NOMO-1 (cell line): ENCODE data around the gene NPIPB9.
"Not testable (repeated sequence)": the region's sequence is repeated elsewhere in the genome, so short reads cannot be mapped to it uniquely, and the experiment has no call there.

Source experiments
- DNase-seq, 2 experiments: peaks; one replicate each; lab custom pipeline; 2025; ENCODE audit not compliant: unreplicated experiment in 2 of 2; lab: John Stamatoyannopoulos, UW

The NPIPB9 gene

DNA sequence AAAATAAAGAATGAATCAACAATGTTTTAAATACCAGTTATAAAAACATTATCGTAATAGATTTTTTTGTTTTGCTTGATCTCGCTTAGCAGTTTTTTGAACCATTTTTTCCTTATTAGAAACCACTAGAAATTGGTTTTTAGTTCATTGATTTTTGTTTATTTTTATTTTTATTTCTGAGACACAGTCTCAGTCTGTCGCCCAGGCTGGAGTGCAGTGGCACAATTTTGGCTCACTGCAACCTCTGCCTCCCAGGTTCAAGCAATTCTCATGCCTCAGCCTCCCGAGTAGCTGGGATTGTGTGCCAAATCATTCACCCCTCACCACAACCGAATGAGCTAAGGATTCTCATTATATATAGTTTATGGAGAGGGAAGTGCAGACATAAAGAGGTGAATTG lies at the start of gene NPIPB9:
Gene NPIPB9 (plus strand): TSS at position 301 of the 400 bp plus-strand sequence.
- DNase-seq, result not testable (repeated sequence)

DNA sequence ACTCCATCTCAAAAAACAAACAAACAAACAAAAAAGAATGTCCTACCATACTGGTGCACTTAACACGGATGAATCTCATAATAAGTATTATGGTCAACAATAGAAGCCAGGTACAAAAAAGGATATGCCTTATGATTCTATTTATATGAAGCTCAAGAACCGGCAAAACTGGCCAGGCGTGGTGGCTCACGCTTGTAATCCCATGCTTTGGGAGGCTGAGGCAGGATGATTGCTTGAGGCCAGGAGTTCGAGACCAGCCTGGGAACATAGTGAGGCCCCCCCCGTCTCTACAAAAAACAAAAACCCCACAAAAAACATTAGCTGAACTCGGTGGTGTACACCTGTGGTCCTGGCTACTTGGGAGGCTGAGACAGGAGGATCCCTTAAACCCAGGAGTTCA lies 47.3 kb upstream of the NPIPB9 start:
- DNase-seq, result not testable (repeated sequence)

DNA sequence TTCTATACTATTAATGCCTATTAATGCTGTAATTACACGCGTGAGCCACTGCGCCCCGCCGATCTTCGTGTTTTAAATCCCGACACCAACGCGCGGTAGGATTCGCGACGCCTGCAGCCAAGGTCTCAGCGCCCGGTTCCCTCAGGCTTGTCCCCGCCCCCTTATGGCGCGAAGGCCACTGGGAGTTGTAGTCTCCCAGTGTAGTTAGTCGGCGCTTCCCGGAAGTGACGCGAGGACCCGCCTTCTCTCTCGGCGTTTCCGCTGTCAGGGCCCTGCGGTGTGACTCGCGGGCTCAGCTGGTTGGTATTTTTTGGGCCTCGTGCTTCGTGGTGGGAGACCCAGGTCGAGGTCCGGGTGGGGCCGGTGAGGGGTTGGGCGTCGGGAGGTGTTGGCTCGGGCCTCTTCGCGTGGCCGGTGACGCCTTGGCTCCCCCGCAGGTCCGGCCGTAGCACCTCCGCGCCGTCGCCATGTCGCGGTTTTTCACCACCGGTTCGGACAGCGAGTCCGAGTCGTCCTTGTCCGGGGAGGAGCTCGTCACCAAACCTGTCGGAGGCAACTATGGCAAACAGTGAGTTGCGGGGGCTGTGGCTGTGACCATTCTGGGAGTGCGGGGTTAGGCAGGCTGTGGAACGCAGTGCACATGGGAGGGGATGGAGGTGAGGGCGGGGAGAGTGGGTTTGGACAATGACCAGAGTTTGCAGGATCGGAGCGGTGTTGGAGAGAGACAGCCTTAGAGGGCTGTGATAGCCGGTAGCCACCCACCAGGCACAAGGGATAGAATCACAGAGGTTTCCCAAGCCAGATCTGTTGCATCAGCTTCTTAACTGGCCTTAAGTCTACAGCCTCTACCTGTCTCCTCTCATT lies 40.1 kb upstream of the NPIPB9 start, which contains the start of gene EIF3C:
Gene EIF3C (plus strand): TSS at position 245 of the 864 bp plus-strand sequence. CDS start 223 bp downstream, at position 468.
- DNase-seq, result not testable (repeated sequence)

DNA sequence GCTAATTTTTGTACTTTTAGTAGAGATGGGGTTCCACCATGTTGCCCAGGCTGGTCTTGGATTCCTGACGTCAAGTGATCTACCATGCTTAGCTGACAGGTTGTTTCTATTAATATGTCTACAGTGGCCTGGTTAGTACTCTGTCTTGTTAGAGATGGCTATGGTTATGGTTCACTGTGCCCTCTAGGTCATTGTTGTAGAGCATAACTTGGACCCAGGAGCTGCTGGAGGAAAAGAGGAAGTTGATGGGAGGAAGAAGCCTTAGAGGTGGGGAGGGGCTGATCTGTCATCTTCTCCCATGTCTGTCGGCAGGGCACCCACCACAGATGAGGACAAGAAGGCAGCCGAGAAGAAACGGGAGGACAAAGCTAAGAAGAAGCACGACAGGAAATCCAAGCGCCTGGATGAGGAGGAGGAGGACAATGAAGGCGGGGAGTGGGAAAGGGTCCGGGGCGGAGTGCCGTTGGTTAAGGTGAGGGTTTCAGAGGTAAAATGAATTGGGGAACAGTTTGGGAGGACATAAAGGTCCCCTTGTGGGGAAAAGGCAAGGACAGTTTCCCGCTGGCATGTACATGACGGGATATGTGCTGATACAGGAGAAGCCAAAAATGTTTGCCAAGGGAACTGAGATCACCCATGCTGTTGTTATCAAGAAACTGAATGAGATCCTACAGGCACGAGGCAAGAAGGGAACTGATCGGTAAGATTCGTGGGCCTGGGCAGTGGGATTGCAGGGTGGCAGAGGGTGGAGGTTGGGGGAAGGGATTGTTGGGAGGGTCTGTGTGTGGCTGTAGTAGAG lies 28.5 kb upstream of the NPIPB9 start:
- not testable (repeated sequence) for DNase-seq

DNA sequence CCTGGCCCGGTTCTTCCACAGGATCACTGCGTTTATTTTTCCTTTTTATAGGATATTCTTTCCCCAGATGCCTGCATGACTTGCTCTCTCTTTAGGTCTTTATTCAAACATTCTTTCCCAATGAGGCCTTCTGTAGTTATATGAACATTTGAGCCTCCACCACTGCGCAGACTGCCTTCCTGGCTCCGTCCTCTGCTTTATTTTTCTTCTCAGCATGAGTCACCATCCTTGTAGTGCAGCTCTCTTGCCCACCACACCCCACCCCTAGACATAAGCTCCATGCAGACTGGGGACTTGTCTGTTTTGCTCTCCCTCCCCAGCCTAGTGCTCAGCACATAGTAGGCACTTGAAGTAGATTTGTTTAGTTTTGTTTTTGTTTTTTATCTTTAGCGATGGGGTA lies 20.3 kb upstream of the NPIPB9 start:
- not testable (repeated sequence) for DNase-seq

- DNase-seq, result not testable (repeated sequence)
These were observed 19.0 kb upstream of the NPIPB9 start for GRCh38 chr16:28732455-28733124.

- DNase-seq, result not testable (repeated sequence)
These were observed 11.8 kb upstream of the NPIPB9 start for GRCh38 chr16:28739787-28740186.

DNA sequence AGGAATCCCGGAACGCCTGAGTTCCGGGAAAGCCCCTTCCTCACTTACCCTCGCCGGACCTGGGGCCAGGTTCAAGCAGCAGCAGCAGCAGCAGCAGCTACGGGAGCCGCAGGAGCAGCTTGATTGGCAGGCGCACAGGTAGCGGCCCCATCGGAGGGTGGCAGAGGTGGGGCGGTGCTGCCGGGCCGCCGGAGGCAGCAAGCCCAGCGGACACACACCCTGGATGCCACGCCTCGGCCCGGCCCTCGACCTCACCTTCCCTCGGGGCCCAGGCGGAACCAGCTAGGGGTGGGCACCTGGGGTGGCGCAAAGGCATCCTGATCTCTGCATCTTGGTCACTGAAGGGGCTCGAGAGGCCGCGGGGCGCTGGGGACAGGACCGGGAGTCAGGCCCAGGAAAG lies 11.0 kb upstream of the NPIPB9 start:
- not testable (repeated sequence) for DNase-seq

DNA sequence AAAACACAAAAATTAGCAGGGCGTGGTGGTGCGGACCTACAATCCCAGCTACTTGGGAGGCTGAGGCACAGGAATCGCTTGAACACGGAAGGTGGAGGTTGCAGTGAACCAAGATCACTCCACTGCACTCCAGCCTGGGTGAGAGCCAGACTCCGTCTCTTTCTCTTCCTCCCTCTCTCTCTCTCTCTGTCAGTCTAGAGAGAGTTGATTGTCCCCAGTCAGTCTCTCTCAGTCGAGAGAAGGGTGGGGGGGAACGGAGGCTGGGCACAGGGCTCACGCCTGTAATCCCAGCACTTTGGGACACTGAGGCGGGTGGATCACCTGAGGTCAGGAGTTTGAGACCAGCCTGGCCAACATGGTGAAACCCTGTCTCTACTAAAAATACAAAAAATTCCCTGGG lies 10.3 kb upstream of the NPIPB9 start:
- not testable (repeated sequence) for DNase-seq

DNA sequence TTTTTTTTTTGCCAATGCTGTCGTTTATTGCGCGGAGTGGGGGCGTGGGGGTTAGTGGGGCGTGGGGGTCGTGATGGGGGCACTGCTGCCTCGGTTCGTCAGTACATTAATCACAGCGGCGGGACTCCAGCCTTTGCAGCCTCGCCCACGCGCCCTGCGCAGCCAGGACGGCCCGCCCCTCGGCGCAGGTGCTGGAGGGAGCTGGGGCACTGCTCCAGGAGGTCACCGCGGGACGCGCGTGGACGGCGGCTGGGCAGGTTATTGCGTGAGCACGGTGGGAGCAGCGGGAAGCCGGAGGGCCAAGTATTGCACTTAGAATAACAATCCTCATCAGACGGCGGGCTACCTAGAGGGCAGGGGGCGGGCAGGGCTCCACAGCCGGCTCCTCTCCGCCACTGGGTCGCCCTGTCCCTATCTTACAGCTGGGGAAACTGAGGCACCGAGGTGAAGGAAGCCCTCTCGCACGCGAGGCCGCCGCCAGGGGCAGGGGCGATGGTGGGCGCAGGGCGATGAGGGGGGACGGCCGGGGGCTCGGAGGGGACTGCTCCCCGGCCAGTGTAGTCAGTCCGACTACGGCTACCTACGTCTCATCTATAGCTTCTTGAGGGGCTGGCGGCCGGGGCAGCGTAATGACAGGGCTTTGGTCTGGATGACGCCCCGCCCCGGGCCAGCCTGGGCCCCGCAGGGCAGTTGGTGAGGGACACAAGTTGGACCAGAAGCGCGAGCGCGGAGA lies 4.8 kb upstream of the NPIPB9 start:
- DNase-seq, result not testable (repeated sequence)

- not testable (repeated sequence) for DNase-seq
These were observed 1.6 kb upstream of the NPIPB9 start for GRCh38 chr16:28749997-28750465.

DNA sequence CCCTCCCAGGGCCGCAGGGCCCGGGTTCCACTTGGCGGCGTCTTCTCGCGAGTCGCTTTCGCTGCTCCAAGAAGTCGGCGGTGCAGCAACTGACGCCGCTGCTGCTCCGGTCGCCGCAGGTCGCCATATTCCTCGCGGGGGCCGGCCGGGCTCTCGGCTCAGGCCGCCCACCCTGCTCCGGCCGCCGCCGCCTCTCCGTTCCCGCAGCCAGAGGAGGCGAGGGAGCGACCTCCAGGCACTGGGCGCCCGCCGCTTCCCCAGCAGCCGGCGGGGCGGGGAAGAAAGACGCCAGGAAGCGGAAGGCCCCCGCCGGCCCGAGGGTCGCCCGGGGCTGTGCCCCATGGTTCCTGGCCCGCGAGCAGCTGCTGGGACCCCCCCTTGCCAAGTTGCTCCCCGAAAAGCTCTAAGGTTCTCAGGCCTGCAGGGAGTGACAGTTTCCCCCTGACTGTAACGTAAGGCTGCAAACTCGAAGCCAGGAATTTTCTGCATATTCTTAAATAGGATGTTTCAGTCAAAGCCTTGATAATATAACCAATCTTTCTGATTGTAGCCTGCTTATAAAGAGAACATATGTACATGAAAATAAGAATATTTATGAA lies 1.0 kb upstream of the NPIPB9 start:
- DNase-seq, result not testable (repeated sequence)

- not testable (repeated sequence) for DNase-seq
These were observed 30.1 kb downstream of the NPIPB9 start for GRCh38 chr16:28781697-28782096.

DNA sequence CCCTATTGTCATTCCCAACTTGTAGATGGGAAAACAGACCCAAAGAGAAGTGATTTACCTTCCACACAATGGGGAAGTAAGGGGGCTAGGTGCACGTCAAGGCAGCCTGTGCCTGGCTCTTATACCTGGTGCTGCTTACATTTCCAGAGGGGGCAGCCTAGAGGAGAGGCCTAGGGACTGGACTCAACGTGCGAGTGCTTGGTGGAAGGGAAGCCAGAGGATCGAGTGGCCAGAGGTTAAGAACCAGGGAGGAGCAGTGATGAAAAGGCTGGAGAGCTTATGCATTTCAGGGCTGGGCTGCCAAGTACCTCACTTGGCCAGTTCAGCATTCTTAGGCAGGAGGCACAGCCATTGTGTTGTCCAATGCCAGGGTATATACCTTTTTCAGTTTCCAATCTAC lies 30.8 kb downstream of the NPIPB9 start:
- not testable (repeated sequence) for DNase-seq

DNA sequence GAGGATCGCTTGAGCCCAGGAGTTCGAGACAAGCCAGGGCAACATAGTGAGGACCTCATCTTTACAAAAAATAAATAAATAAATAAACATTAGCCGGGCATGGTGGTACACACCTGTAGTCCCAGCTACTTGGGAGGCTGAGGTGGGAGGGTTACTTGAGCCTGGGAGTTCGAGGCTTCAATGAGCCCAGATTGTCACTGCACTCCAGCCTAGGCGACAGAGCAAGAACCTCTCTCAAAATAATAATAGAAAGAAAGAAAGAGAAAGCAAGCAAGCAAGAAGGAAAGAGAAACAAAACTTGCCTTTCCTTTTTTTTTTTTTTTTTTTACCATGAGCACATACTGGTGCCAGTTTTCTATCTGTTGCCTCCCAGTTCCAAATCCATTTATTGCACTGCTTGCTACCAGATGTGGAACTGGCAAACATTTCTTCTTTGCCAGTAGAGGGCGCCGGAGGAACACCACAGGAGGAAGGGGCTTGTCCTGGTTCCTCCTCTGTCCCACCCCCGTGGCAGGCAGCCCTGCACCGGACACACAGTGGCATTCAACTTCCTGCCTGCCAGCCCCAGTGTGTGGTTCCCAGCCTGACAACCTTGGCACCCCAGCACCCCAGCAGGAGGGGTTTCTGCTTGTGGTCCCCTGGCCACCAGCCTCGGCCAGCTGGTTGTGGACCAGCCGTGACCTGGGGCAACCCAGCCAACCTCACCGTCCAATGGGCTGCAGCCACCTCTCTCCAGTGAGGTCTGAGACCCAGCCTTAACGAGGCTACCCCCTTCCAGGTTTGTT lies 50.8 kb downstream of the NPIPB9 start:
- peak in 1 of 2 experiments; percentile 74 for DNase-seq

GRCh38 chr16:28807445-28808120 lies 56.0 kb downstream of the NPIPB9 start:
- not testable (repeated sequence) for DNase-seq

DNA sequence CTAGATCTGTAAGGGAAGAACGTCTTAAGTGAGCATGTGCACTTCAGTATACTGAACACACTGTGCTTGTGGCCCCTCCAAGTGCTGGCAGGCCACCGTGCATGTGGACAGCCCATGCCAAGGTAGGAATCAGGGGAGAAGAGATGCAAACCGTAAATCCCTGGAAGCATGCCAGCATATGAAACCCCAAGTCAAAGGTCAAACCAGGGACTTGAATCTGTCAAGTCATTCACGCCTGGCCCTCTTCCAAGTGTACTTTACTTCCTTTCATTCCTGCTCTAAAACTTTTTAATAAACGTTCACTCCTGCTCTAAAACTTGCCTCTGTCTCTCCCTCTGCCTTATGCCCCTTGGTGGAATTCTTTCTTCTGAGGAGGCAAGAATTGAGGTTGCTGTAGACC lies 68.4 kb downstream of the NPIPB9 start:
- peak in 1 of 2 experiments; percentile 24 for DNase-seq

GRCh38 chr16:28820546-28820945 lies 69.0 kb downstream of the NPIPB9 start:
- DNase-seq, result not testable (repeated sequence)
